GM12865 (cell line): ENCODE measurements around the gene FAM199X.

Experiments
- DNase-seq: peaks from one replicate; pipeline ENCODE4 v3.0.0; 2010; ENCODE audit warnings: low read depth
- H3K4me3 ChIP-seq: 2 replicates; pipeline ENCODE4 v1.5.1; 2011; ENCODE audit warnings: mild to moderate bottlenecking, low read depth, low read length, control low read depth
- CTCF ChIP-seq: IDR thresholded peaks from 2 replicates; pipeline ENCODE4 v1.5.1; 2011; ENCODE audit warnings: low read length, control low read depth, low read depth, inconsistent platforms; ENCODE audit not compliant: insufficient read depth; ENCODE audit errors: missing control alignments

The FAM199X gene

GRCh38 chrX:104135677-104136076 lies 30.6 kb upstream of the FAM199X start:
- H3K4me3 ChIP-seq: no peak overlapping the region
- TF ChIP-seq CTCF: no peak
- no peak for DNase-seq

- peak; percentile 55 for TF ChIP-seq CTCF
- peak; percentile 82 for DNase-seq
- H3K4me3 ChIP-seq: no peak overlapping the region
These were observed 29.8 kb upstream of the FAM199X start for GRCh38 chrX:104136241-104137019.

- H3K4me3 ChIP-seq: no peak overlapping the region
- peak; percentile 9 for DNase-seq
- TF ChIP-seq CTCF: no peak
These were observed 28.8 kb upstream of the FAM199X start for GRCh38 chrX:104137496-104137895.

- H3K4me3 ChIP-seq: no peak overlapping the region
- no peak for TF ChIP-seq CTCF
- no peak for DNase-seq
These were observed 25.0 kb upstream of the FAM199X start for GRCh38 chrX:104141087-104141760.

GRCh38 chrX:104151037-104151436 lies 15.2 kb upstream of the FAM199X start:
- no peak overlapping the region for H3K4me3 ChIP-seq
- no peak for DNase-seq
- no peak for TF ChIP-seq CTCF

GRCh38 chrX:104156630-104157529 lies 9.4 kb upstream of the FAM199X start, which contains the start of gene SLC25A53:
SLC25A53 (minus strand) TSS chrX:104157009; CDS start chrX:104105257, 51,752 bp downstream.
- H3K4me3 ChIP-seq: peak within 1 kb of the TSS; percentile 85
- peak; percentile 90 for DNase-seq
- no peak for TF ChIP-seq CTCF
